ENCODE results near the gene PIP4P1. TPM values are rescaled to one million over a fixed set of nuclear protein-coding genes. Genes with fewer than 3 reads are reported as not detected.

PIP4P1 gene
- total and polyA plus RNA-seq, 2 experiments from 2014 or later = 20.9 to 26.4 TPM

DNA sequence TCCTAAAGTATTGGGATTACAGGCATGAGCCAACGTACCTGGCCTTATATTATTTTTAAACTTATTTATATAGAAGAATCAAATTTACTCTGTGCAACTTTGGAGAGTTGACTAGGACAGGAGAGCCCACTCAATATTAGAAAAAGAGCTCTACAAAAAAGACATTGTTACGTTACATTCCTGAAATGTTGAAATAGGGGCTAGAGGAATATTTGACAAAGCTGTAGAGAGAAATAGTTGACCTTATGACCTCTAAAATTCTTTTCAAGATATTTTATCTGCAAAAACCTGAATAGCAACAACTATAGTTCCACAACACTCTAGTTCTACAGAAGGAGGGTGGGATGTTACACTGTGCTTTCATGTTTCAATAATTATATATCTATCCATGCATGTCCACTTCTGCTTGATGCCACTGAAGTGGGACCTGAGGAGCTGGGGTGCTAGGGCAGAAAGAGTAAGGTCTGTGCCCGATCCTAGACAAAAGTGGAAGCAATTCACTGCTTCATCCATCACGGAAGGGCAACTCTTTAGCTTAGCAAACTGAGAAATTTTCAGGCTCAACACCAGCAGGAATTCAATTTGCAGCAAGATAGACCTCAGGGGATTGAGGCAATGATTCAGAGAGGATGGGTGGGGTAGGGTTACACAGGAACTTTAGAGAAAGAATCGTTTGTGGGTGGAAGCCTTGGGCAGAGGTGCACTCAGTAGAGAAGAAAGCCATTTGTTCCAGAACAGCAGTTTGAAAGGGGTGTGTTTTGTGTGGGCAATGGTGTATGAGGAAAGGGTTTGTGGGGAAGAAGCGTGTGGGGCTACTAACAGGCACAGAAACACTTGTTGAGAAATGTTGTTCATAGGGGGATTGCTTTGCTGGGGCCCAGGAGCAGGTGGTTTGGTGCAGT, 28.1 kb upstream of the PIP4P1 start (continued):
- no peak for TF ChIP-seq ZNF462 (CRISPR knock-in tag; IDR thresholded peaks at IDR 0.05)

DNA sequence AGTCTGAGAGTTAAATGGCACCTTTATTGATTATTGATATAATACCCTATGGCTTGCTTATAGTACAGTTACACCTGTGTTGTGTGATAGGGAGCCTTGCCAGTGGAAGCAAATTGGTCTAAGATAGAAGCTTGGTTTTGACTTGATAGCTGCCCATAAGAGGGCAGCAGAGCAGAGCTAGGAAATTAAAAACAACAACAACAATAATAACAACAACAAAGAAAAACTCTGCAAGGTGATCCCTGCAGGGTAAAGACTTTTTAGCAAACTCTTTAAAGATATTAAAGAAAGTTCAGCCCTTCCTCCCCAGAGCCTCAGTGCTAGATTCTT, 26.1 kb upstream of the PIP4P1 start:
- TF ChIP-seq NANOG (IDR thresholded peaks at IDR 0.05; ENCODE audit: borderline replicate concordance) = no peak
- TF ChIP-seq, protein P1, sequence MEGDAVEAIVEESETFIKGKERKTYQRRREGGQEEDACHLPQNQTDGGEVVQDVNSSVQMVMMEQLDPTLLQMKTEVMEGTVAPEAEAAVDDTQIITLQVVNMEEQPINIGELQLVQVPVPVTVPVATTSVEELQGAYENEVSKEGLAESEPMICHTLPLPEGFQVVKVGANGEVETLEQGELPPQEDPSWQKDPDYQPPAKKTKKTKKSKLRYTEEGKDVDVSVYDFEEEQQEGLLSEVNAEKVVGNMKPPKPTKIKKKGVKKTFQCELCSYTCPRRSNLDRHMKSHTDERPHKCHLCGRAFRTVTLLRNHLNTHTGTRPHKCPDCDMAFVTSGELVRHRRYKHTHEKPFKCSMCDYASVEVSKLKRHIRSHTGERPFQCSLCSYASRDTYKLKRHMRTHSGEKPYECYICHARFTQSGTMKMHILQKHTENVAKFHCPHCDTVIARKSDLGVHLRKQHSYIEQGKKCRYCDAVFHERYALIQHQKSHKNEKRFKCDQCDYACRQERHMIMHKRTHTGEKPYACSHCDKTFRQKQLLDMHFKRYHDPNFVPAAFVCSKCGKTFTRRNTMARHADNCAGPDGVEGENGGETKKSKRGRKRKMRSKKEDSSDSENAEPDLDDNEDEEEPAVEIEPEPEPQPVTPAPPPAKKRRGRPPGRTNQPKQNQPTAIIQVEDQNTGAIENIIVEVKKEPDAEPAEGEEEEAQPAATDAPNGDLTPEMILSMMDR (conservative IDR thresholded peaks at IDR 0.05; ENCODE audit: low read depth in 2 of 2) = peak; percentile 48 to 51
- Histone ChIP-seq H3K27me3 (ENCODE audit: insufficient read depth) (no peaks in the 10 kb centered on the region), H3K4me2 (no peak overlapping the region), H3K27ac (ENCODE audit: low read depth) (no peak overlapping the region; the same call in 1 of the 2 replicates), H3K9me2 (ENCODE audit: insufficient read depth) (0 out of 2 replicates have a peak, but pooled peaks cover 7% of the 10 kb centered on the region), H3K4me3 (no peak overlapping the region), H3K36me3 (ENCODE audit: insufficient read depth) (0 out of 2 replicates have a peak, but pooled peaks cover 2% of the 10 kb centered on the region), H3F3A (replicated peaks; ENCODE audit: low read depth) (peaks cover 6% of the 10 kb centered on the region; the same call in 1 of the 2 replicates), H4K20me1 (replicated peaks; ENCODE audit: insufficient read depth) (no peaks in the 10 kb centered on the region), H3K79me2 (replicated peaks; ENCODE audit: insufficient read depth) (no peaks in the 10 kb centered on the region), H2AFZ (peak overlapping the region; percentile 29; the same call in 1 of the 2 replicates), H3K4me1 (ENCODE audit: insufficient read depth) (peaks cover 29% of the 10 kb centered on the region)
- no peak overlapping the region for H3K4me3 Mint-ChIP-seq
- no peaks in the 10 kb centered on the region for H3K9me3 Mint-ChIP-seq
- peaks cover 44% of the 10 kb centered on the region for H3K4me1 Mint-ChIP-seq
- peaks cover 2% of the 10 kb centered on the region for H3K27me3 Mint-ChIP-seq (ENCODE audit: insufficient read depth, low read depth, poor library complexity)
- no peaks in the 10 kb centered on the region for H3K36me3 Mint-ChIP-seq (ENCODE audit: low read depth)
- DNase-seq (ENCODE audit: low spot score) = peak; percentile 17
- H3K27ac Mint-ChIP-seq = no peak overlapping the region
- peak; percentile 38; the same call in 2 of the 3 replicates for ATAC-seq

All from GM23338 (cell line).